HPDE6-E6E7 (cell line): ENCODE results near the gene NELL1.
"Not testable (repeated sequence)": the region's sequence is repeated elsewhere in the genome, so short reads cannot be mapped to it uniquely, and the experiment has no call there.

ENCODE experiments used
- DNase-seq: peaks from one replicate; pipeline ENCODE4 v3.0.0; 2011; ENCODE audit warnings: missing footprints; ENCODE audit errors: extremely low spot score

The NELL1 gene

DNA sequence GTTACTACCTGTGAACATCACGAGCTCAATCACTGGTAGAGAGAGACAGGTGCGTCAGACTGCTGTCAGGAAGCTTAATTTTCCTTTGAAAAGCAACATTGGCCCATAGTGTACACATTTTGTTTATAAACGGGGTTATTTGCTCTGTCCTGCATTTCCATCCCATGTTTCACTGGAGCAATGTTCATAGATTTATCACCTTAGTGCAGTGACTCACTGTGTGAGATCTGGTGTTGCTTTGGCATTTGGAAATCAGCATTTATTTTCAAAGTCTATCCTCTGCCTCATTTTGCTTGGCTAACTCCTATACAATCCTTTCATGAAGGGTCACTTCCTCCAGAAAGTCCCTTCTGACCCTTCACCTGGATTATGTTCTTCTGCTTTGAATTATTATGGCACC is 529.1 kb downstream of the NELL1 start:
- no peak for DNase-seq

DNA sequence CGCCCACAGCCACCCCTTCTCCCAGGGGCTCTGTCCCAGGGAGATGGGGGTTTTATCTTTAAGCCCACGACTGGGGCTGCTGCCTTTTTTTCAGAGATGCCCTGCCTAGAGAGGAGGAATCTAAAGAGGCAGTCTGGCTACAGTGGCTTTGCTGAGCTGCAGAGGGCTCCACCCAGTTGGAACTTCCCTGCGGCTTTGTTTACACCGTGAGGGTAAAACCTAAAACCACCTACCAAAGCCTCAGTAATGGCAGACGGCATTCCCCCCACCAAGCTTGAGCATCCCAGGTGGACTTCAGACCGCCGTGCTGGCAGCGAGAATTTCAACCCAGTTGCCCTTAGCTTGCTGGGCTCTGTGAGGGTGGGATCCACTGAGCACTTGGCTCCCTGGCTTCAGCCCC is 535.8 kb downstream of the NELL1 start:
- no peak for DNase-seq

GRCh38 chr11:21225860-21226259 is 556.5 kb downstream of the NELL1 start:
- DNase-seq = no peak

DNA sequence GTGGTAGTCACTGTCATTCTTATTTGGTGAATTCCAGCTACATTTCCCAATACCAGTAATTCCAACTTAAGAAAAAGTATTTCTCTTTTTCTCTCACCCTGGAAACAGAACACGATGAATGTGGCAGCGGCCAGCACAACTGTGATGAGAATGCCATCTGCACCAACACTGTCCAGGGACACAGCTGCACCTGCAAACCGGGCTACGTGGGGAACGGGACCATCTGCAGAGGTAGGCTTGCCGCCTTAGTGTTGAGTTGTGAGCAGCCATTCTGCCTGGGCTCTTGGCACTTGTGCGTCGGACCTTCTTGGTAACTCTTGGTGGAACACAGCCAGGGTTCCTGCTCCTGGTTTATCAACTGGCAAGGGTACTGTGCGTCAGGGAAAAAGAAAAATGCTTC is 559.8 kb downstream of the NELL1 start:
- no peak for DNase-seq

GRCh38 chr11:21250196-21250595 is 580.8 kb downstream of the NELL1 start:
- DNase-seq = no peak

DNA sequence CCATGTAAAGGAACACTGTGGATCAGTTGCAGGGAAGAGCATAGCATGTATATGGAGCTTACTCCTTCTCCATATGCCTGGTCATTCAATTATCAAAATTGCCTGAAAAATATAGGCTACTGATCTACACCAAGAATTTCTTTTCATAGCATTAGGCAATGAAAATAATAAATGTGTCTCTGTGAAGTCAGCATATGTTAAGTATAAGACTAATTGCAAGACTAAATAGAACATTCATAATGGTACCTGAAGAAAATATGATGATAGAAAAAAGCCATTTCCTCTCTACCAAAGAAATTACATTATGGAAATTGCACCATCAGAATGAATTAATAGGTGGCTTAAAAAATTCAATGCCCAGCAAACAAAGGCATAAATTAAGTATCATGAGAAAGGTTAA is 584.7 kb downstream of the NELL1 start:
- DNase-seq = no peak

GRCh38 chr11:21254790-21255189 is 585.4 kb downstream of the NELL1 start:
- DNase-seq = no peak

DNA sequence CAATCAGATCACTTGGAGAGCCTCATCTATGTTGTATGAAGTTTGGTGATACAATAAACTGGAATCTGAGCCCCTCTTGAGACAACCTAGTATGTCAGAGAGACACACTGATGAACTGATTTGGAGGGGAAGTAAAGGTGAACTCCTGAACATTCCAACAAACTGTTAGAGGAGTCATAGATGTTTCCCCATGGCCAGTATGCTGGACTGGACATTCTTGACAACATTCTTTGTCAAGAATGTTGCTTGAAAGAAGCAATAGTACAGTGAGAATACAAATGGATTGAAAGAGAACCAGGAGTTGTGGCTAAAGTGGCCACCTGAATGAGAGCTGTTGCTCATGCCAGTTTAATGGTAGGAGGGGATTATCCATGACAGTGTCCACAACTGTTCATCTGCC is 588.1 kb downstream of the NELL1 start:
- no peak for DNase-seq

- no peak for DNase-seq
Observed at GRCh38 chr11:21258414-21258813, 589.0 kb downstream of the NELL1 start.

- no peak for DNase-seq
Observed at GRCh38 chr11:21260101-21260500, 590.7 kb downstream of the NELL1 start.

GRCh38 chr11:21262992-21263391 is 593.6 kb downstream of the NELL1 start:
- no peak for DNase-seq

GRCh38 chr11:21264125-21264524 is 594.7 kb downstream of the NELL1 start:
- DNase-seq = no peak

DNA sequence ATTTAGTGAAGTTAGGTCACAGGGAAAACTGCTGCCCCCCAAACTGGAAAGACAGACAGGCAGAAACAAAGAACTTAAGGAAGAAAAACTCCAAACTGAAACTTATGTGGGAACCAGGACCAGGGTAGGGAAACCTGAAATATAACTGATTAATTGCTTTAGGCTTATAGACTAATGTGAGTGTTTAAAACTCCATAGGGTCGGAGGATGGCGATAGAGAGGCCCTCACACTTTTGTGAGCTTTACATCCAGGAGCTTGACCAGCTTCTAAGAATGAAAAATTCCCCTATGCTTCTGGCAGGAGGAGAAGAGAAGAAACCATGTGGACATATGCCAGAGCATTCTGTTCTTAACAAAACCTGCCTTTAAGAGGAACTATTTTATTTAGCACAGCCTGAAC is 598.6 kb downstream of the NELL1 start:
- DNase-seq = no peak

DNA sequence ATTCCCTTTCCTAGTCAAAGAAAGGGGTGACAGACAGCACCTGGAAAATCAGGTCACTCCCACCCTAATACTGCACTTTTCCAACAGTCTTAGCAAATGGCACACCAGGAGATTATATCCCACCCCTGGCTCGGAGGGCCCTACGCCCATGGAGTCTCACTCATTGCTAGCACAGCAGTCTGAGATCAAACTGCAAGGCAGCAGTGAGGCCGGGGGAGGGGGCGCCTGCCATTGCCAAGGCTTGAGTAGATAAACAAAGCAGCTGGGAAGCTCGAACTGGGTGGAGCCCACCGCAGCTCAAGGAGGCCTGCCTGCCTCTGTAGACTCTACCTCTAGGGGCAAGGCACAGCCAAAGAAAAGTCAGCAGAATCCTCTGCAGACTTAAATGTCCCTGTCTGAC is 602.8 kb downstream of the NELL1 start:
- DNase-seq = not testable (repeated sequence)

DNA sequence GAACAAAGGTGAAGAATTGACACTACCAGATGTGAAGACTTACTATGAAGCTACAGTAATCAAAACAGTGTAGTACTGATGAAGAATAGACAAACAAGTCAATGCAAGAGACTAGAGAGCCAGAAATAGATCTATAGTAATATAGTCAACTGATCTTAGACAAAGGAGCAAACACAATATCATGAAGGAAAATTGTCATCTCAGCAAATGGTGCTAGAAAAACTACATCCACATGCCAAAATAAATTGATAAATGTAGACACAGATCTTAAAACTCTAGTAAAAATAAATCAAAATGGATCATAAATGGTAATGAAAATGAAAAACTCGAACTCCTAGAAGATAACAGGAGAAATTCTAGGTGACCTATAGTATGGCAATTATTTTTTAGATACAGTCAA is 609.5 kb downstream of the NELL1 start:
- no peak for DNase-seq

GRCh38 chr11:21285104-21285503 is 615.7 kb downstream of the NELL1 start:
- no peak for DNase-seq

DNA sequence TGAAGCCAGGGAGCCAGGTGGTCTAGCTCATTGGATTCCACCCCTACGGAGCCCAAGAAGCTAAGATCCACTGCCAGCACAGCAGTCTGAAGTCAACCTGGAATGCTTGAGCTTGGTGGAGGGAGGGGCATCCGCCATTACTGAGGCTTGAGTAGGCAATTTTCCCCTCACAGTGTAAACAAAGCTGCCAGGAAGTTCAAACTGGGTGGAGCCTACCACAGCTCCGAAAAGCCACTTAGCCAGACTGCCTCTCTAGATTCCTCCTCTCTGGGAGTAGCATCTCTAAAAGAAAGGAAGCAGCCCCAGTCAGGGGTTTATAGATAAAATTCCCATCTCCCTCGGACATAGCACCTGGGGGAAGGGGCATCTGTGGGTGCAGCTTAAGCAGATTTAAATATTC is 620.3 kb downstream of the NELL1 start:
- DNase-seq = no peak

DNA sequence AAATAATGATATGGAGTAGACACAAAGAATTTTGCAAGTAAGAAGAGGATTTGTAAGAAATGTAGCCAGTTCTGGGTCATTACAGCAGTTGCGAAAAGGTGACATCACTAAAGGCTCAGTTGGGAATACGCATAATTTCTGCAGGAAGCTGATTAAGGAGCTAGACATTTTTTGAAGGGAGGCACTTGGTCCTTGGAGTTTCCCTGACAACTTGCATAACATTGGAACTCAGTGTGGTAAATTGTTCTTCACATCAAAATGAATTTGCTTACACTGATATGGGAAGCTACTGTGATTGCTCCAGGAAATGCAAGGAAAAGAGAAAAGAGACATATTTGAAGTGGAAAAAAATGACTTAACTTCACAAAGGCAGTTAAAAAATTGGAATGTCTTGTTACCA is 626.1 kb downstream of the NELL1 start:
- no peak for DNase-seq

- no peak for DNase-seq
Observed at GRCh38 chr11:21301981-21302380, 632.6 kb downstream of the NELL1 start.

- no peak for DNase-seq
Observed at GRCh38 chr11:21306739-21307358, 637.5 kb downstream of the NELL1 start.

DNA sequence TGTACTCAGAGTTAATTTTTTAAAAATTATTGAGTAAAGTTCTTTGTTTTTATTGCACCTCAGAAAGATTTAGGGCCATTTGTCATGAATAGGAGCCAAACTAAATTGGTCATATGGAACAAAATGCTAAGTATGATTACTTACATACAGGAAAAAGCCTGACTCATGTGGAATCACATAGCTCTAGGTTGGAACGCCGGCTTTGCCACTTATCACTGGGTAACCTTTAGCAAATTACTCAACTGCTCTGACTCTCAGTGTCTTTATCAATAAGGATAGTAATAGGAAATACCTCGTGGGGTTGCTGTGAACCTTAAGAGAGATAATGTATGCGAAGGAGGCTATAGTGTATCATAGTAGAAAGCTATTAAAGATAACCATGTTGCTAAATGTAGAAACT is 638.5 kb downstream of the NELL1 start:
- no peak for DNase-seq

DNA sequence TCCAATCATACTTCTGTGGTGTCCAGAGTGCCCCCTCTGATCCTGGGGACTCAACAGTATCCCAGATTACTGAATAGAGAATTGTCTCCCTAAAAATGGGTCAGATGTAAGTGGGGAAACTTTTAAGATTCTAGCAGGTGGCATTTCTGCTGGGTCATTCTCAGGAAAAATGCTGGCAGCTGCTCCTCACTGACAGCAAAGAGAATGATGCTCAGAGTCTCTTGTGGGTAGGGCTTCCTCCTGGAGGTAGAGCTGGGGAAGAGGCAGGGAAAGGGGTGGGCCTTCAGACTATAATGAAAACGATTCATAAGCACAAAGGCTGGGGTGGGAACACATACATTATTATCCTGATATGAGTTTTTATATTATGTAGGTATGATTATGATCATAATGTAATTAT is 647.2 kb downstream of the NELL1 start:
- DNase-seq = no peak

DNA sequence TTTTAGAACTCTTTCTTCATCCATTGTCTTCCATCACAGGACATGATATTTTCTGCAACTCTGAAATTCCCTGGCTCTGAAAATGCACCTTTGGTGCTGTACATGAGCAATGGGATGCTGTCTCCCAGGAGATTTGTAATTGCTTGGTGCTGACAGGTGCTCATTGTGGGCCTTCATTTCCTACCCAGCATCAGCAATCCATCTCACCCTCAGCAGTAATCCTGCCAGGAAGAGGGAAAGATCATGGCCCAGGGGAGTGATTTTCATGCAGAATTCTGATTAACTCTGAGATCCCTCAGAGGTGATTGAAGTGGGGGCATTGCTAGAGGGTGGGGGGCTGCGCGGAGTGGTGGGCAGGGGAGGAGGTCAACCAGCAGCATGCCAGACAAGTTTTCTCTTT is 651.7 kb downstream of the NELL1 start:
- DNase-seq = no peak

- DNase-seq = no peak
Observed at GRCh38 chr11:21321530-21321929, 652.1 kb downstream of the NELL1 start.

DNA sequence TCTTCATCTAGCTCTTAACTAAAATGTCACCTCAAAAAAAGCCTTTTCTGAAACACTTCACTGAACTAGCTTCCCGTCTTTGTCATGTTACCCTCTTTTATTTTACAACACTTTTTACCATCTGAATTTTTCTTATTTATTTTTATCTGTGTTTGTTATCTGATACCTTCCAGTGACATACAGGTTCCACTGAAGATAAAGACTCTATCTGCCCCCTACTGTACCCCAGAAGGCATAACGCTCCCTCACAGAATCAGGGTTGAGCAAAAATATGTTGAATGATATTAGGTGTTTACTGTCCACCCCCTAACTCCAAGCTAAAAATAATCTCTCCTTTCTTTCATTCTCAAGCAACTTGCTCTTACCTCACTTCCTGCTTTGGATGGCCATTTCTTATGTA is 654.2 kb downstream of the NELL1 start:
- no peak for DNase-seq
